ENCODE data around the gene MCCC2.

Gene MCCC2

GRCh38 chr5:71695595-71695994 lies 108.5 kb downstream of the MCCC2 start:
- H3K4me3 ChIP-seq (ENCODE audit: low read length): no peak overlapping the region
- TF ChIP-seq CTCF (conservative IDR thresholded peaks at IDR 0.05; ENCODE audit: low read length): no peak
- peak; percentile 3 for DNase-seq (ENCODE audit: low read depth)

GRCh38 chr5:71697967-71698366 lies 110.8 kb downstream of the MCCC2 start:
- no peak overlapping the region for H3K4me3 ChIP-seq (ENCODE audit: low read length)
- DNase-seq (ENCODE audit: low read depth): no peak
- peak; percentile 31 for TF ChIP-seq CTCF (conservative IDR thresholded peaks at IDR 0.05; ENCODE audit: low read length)

DNA sequence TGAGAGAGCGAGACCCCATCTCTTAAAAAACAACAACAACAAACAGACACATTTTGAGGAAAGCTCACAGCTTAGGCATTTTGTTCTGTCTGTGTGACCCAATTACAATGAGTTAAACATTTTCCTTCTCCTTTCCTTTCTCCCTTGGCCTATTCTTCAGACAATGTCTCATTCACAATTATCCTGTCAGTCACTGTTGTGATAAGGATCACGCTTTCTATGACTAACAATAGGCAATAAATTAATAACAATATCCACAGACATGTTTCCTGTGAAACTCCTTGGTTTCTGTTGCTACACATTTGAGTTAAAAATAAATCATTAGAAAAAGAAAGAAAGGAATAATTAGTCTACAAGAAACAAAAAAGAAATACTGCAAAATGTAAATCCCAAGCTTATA lies 112.1 kb downstream of the MCCC2 start:
- no peak overlapping the region for H3K4me3 ChIP-seq (ENCODE audit: low read length)
- no peak for DNase-seq (ENCODE audit: low read depth)
- TF ChIP-seq CTCF (conservative IDR thresholded peaks at IDR 0.05; ENCODE audit: low read length): no peak

DNA sequence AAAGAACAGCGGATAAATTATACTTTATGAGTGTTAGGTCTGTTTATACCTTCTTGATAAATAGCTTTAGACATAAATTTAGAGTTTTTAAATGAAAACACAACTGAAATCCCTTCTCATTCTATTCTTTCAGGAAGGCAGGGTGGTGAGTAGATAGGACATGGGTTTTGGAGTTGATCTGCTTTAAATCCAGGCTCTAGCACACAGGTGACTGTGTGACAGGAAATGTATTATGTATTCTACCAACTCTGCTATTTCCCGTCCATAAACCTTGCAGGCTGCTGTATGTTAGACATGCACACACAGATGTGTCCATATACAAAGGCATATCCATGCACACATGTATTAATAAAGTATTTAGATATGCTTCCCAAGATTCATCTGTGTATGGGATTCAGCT lies 112.6 kb downstream of the MCCC2 start:
- no peak for DNase-seq (ENCODE audit: low read depth)
- no peak overlapping the region for H3K4me3 ChIP-seq (ENCODE audit: low read length)
- TF ChIP-seq CTCF (conservative IDR thresholded peaks at IDR 0.05; ENCODE audit: low read length): no peak

DNA sequence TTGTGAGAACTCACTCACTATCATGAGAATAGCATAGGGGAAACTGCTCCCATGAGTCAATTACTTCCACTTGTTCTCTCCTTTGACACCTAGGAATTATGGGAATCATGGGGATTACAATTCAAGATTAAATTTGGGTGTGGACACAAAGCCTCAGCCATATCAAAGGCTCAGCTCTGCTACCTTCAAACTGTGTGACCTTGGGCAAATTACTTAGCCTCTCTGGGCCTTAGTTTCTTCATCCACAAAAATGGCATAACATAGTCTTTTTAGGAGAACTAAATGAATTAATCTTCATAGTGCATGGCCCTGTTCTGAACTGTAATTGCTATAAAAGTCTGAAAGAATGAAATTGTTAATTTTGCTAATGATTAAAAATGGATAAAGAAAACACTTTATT lies 113.7 kb downstream of the MCCC2 start:
- no peak for TF ChIP-seq CTCF (conservative IDR thresholded peaks at IDR 0.05; ENCODE audit: low read length)
- no peak overlapping the region for H3K4me3 ChIP-seq (ENCODE audit: low read length)
- DNase-seq (ENCODE audit: low read depth): no peak

DNA sequence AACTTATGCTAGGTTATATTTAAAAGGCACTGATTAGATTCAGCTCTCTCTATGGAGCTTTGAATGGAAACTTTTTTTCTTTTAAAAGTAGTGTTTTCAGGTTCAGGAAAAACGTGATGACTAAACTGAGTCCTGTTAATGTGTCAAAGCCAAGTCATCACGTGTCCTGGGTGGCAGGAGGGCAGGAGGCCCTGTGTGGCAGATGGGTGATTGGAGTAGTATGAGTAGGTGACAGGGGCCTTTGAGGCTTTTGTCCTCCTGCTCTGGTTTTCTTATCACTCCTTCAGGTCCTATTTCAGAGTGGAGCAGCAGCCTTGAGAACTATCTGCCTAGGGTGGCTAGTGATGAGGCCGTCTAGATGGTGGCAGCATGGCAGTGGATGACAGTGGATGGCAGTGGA lies 114.3 kb downstream of the MCCC2 start:
- DNase-seq (ENCODE audit: low read depth): no peak
- no peak for TF ChIP-seq CTCF (conservative IDR thresholded peaks at IDR 0.05; ENCODE audit: low read length)
- H3K4me3 ChIP-seq (ENCODE audit: low read length): no peak overlapping the region

- TF ChIP-seq CTCF (conservative IDR thresholded peaks at IDR 0.05; ENCODE audit: low read length): no peak
- H3K4me3 ChIP-seq (ENCODE audit: low read length): no peak overlapping the region
- no peak for DNase-seq (ENCODE audit: low read depth)
These were observed 116.8 kb downstream of the MCCC2 start for GRCh38 chr5:71703941-71704340.

Data from AG10803 (cell line).